ENCODE results near the gene MAML3.

The MAML3 gene

GRCh38 chr4:139986106-139986505, 167.9 kb downstream of the MAML3 start:
- Histone ChIP-seq H3F3A (ENCODE audit: insufficient read depth, low read length) (no peaks in the 10 kb centered on the region), H2AFZ (ENCODE audit: low read length) (no peak overlapping the region), H4K20me1 (ENCODE audit: insufficient read depth, low read length) (no peaks in the 10 kb centered on the region), H3K9me2 (ENCODE audit: low read depth, low read length) (no peaks in the 10 kb centered on the region), H3K9me3 (ENCODE audit: low read length) (no peaks in the 10 kb centered on the region), H3K4me1 (ENCODE audit: insufficient read depth, low read length, severe bottlenecking) (no peaks in the 10 kb centered on the region), H3K9ac (ENCODE audit: low read length) (no peak overlapping the region), H3K79me2 (ENCODE audit: insufficient read depth, low read length) (no peaks in the 10 kb centered on the region), H3K27ac (ENCODE audit: low read depth, low read length, poor library complexity, severe bottlenecking) (no peak overlapping the region), H3K4me3 (ENCODE audit: low read depth, low read length, poor library complexity, severe bottlenecking) (no peak overlapping the region), H3K27me3 (ENCODE audit: insufficient read depth, low read length) (no peaks in the 10 kb centered on the region), H3K4me2 (ENCODE audit: low read length) (no peak overlapping the region), H3K36me3 (ENCODE audit: insufficient read depth, low read length) (no peaks in the 10 kb centered on the region)
- TF ChIP-seq EZH2 (IDR thresholded peaks at IDR 0.05; ENCODE audit: borderline replicate concordance, low read length) (no peak), CTCF (IDR thresholded peaks at IDR 0.05; ENCODE audit: low read length) (no peak)

- TF ChIP-seq EZH2 (IDR thresholded peaks at IDR 0.05; ENCODE audit: borderline replicate concordance, low read length) (no peak), CTCF (IDR thresholded peaks at IDR 0.05; ENCODE audit: low read length) (no peak)
These were observed 168.6 kb downstream of the MAML3 start for GRCh38 chr4:139985401-139985800.

GRCh38 chr4:139984471-139984870, 169.5 kb downstream of the MAML3 start:
- Histone ChIP-seq H3K9ac (ENCODE audit: low read length) (no peak overlapping the region), H3F3A (ENCODE audit: insufficient read depth, low read length) (no peaks in the 10 kb centered on the region), H3K4me3 (ENCODE audit: low read depth, low read length, poor library complexity, severe bottlenecking) (no peak overlapping the region), H3K36me3 (ENCODE audit: insufficient read depth, low read length) (no peaks in the 10 kb centered on the region), H3K27ac (ENCODE audit: low read depth, low read length, poor library complexity, severe bottlenecking) (no peak overlapping the region), H4K20me1 (ENCODE audit: insufficient read depth, low read length) (no peaks in the 10 kb centered on the region), H2AFZ (ENCODE audit: low read length) (no peak overlapping the region), H3K4me2 (ENCODE audit: low read length) (no peak overlapping the region), H3K27me3 (ENCODE audit: insufficient read depth, low read length) (no peaks in the 10 kb centered on the region), H3K9me2 (ENCODE audit: low read depth, low read length) (no peaks in the 10 kb centered on the region), H3K9me3 (ENCODE audit: low read length) (no peaks in the 10 kb centered on the region), H3K79me2 (ENCODE audit: insufficient read depth, low read length) (no peaks in the 10 kb centered on the region), H3K4me1 (ENCODE audit: insufficient read depth, low read length, severe bottlenecking) (no peaks in the 10 kb centered on the region)
- TF ChIP-seq EZH2 (IDR thresholded peaks at IDR 0.05; ENCODE audit: borderline replicate concordance, low read length) (no peak), CTCF (IDR thresholded peaks at IDR 0.05; ENCODE audit: low read length) (no peak)

More at GRCh38 chr4:139985401-139985800, 168.6 kb downstream of the MAML3 start:
- H3K27ac ChIP-seq (ENCODE audit: low read depth, low read length, poor library complexity, severe bottlenecking): no peak overlapping the region
- H3K9ac ChIP-seq (ENCODE audit: low read length): no peak overlapping the region
- no peaks in the 10 kb centered on the region for H3K4me1 ChIP-seq (ENCODE audit: insufficient read depth, low read length, severe bottlenecking)
- no peak overlapping the region for H3K4me3 ChIP-seq (ENCODE audit: low read depth, low read length, poor library complexity, severe bottlenecking)
- H3K9me3 ChIP-seq (ENCODE audit: low read length): no peaks in the 10 kb centered on the region
- H3K4me2 ChIP-seq (ENCODE audit: low read length): no peak overlapping the region
- H3K27me3 ChIP-seq (ENCODE audit: insufficient read depth, low read length): no peaks in the 10 kb centered on the region
- H3F3A ChIP-seq (ENCODE audit: insufficient read depth, low read length): no peaks in the 10 kb centered on the region
- no peaks in the 10 kb centered on the region for H4K20me1 ChIP-seq (ENCODE audit: insufficient read depth, low read length)
- H2AFZ ChIP-seq (ENCODE audit: low read length): no peak overlapping the region
- no peaks in the 10 kb centered on the region for H3K9me2 ChIP-seq (ENCODE audit: low read depth, low read length)
- H3K36me3 ChIP-seq (ENCODE audit: insufficient read depth, low read length): no peaks in the 10 kb centered on the region
- no peaks in the 10 kb centered on the region for H3K79me2 ChIP-seq (ENCODE audit: insufficient read depth, low read length)
